OCI-LY7 (cell line): ENCODE measurements around the gene LIN7A. TPM values are rescaled to one million over a fixed set of nuclear protein-coding genes. Genes with fewer than 3 reads are reported as not detected.

Source experiments
- BruUV-seq: library from RNA; stranded (reverse); fragments of 400-500 nt; replicated peaks from 2 replicates; lab custom pipeline; 2021; lab: Mats Ljungman, UMichigan
- CTCF ChIA-PET: fragments of 300-600 bp; sonication (Branson Sonifier 250); formaldehyde crosslinking; loops from one replicate; lab custom pipeline; 2022; ENCODE audit warnings: antibody characterized with exemption; ENCODE audit not compliant: unreplicated experiment; lab: Charles Lee
- POLR2A ChIA-PET: fragments of 300-600 bp; sonication (Branson Sonifier 250); formaldehyde crosslinking; loops from one replicate; lab custom pipeline; 2022; ENCODE audit warnings: antibody characterized with exemption; lab: Charles Lee
- DNase-seq: peaks from one replicate; pipeline ENCODE4 v3.0.0-alpha.2; 2015; ENCODE audit warnings: low spot score
- H2AFZ ChIP-seq: fragments of 200-600 bp; sonication (generic), shearing (Covaris generic); 2 replicates; pipeline ENCODE4 v1.6.1; 2014; ENCODE audit warnings: mild to moderate bottlenecking, antibody characterized with exemption, low read length, moderate library complexity
- H3K27ac ChIP-seq: fragments of 200-600 bp; sonication (generic); 2 replicates; pipeline ENCODE4 v1.5.1; 2014; ENCODE audit warnings: mixed run types, low read depth, mild to moderate bottlenecking, moderate library complexity, low read length, inconsistent platforms; ENCODE audit not compliant: poor library complexity, severe bottlenecking
- H3K36me3 ChIP-seq: fragments of 200-600 bp; sonication (generic); 2 replicates; pipeline ENCODE4 v1.6.1; 2014; ENCODE audit warnings: mild to moderate bottlenecking, antibody characterized with exemption, low read length, moderate library complexity, mixed read lengths; ENCODE audit not compliant: insufficient read depth
- H3K4me1 ChIP-seq: fragments of 200-600 bp; sonication (generic); 2 replicates; pipeline ENCODE4 v1.5.1; 2014; ENCODE audit warnings: mild to moderate bottlenecking, low read length; ENCODE audit not compliant: insufficient read depth, poor library complexity, severe bottlenecking
- H3K4me2 ChIP-seq: fragments of 200-600 bp; sonication (generic); 2 replicates; pipeline ENCODE4 v1.6.1; 2014; ENCODE audit warnings: mild to moderate bottlenecking, low read length
- H3K4me3 ChIP-seq: fragments of 200-600 bp; sonication (generic); 2 replicates; pipeline ENCODE4 v1.5.1; 2014; ENCODE audit warnings: mild to moderate bottlenecking, low read depth, low read length; ENCODE audit not compliant: poor library complexity, severe bottlenecking
- H3K79me2 ChIP-seq: fragments of 200-600 bp; sonication (generic); 2 replicates; pipeline ENCODE4 v1.6.1; 2016; ENCODE audit warnings: low read depth, mild to moderate bottlenecking, low read length, moderate library complexity, mixed read lengths; ENCODE audit not compliant: insufficient read depth
- H3K9me2 ChIP-seq: fragments of 200-600 bp; sonication (generic); 2 replicates; pipeline ENCODE4 v1.6.1; 2016; ENCODE audit warnings: mild to moderate bottlenecking, low read length, mixed read lengths; ENCODE audit not compliant: insufficient read depth
- H3K9me3 ChIP-seq: fragments of 200-600 bp; sonication (generic); 2 replicates; pipeline ENCODE4 v1.6.1; 2014; ENCODE audit warnings: mild to moderate bottlenecking, mixed run types, low read length, mixed read lengths
- H4K20me1 ChIP-seq: fragments of 200-600 bp; sonication (generic); 2 replicates; pipeline ENCODE4 v1.6.1; 2014; ENCODE audit warnings: mild to moderate bottlenecking, antibody characterized with exemption, low read length, moderate library complexity, mixed read lengths; ENCODE audit not compliant: insufficient read depth
- EZH2phosphoT487 ChIP-seq: fragments of 200-600 bp; sonication (generic); IDR thresholded peaks from 2 replicates; pipeline ENCODE4 v1.6.1; 2018; ENCODE audit warnings: low read depth, borderline replicate concordance, mild to moderate bottlenecking, mixed run types, antibody characterized with exemption, low read length, moderate library complexity, mixed read lengths
- intact Hi-C: fragments of 100-400 bp; cut with micrococcal nuclease; formaldehyde crosslinking; loops from one replicate; pipeline ENCODE4 v1.10.0; 2022; ENCODE audit not compliant: unreplicated experiment
- total RNA-seq, 2 experiments: library from RNA; depleted of rRNA in 1 of 2; stranded (reverse); fragments of >200 nt in 1 of 2; shearing (Covaris generic) in 1 of 2; gene quantifications; 2 replicates each; pipeline ENCODE4 v1.2.3, GENCODE V29; 2014 to 2022
- TF ChIP-seq, protein P1 (sequence below): fragments of 200-600 bp; sonication (generic); conservative IDR thresholded peaks from 2 replicates; pipeline ENCODE4 v1.5.1; 2014; ENCODE audit warnings: mild to moderate bottlenecking, antibody characterized with exemption, low read length, moderate library complexity, mixed read lengths

Gene LIN7A
- total RNA-seq, 2 experiments from 2014 or later = 0.61 TPM; not detected in 1

DNA sequence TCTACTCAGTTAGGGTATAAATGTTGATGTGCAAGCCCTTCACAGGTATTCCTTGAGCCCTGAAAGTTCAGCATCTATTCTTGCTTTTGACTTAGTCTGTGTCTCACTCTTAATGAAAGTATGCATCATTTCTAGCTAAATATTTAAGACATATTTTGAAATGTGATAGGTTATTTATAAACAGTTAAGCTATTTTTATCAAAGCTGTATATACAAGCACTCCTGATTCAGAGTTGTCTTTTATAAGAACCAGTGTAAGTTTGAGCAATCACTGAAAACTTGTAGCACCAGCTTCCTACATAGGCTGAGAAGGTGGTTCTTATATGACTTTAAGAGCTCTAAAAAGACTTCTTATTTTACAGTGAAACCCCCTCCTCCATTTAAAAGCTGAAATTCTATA, 122.4 kb downstream of the LIN7A start:
- Histone ChIP-seq H3K9me3 (no peaks in the 10 kb centered on the region), H4K20me1 (no peaks in the 10 kb centered on the region), H3K27ac (peak overlapping the region; percentile 22), H3K4me3 (no peak overlapping the region), H3K9me2 (no peaks in the 10 kb centered on the region; the same call in 1 of the 2 replicates), H2AFZ (peak overlapping the region; percentile 74; the same call in 1 of the 2 replicates), H3K4me1 (peaks cover 54% of the 10 kb centered on the region), H3K4me2 (no peak overlapping the region), H3K79me2 (no peaks in the 10 kb centered on the region), H3K36me3 (no peaks in the 10 kb centered on the region)
- ChIA-PET POLR2A (interaction anchor here (0.8 to 4.6 kb wide), 3 partner anchors 8 to 89 kb away, joined by 4 to 20 read pairs (median 5); no protein-coding TSS in a partner anchor), CTCF (no interaction called here)
- BruUV-seq = no TSS peak
- intact Hi-C loops = no loop called here
- TF ChIP-seq EZH2phosphoT487 = no peak
- TF ChIP-seq, protein P1, sequence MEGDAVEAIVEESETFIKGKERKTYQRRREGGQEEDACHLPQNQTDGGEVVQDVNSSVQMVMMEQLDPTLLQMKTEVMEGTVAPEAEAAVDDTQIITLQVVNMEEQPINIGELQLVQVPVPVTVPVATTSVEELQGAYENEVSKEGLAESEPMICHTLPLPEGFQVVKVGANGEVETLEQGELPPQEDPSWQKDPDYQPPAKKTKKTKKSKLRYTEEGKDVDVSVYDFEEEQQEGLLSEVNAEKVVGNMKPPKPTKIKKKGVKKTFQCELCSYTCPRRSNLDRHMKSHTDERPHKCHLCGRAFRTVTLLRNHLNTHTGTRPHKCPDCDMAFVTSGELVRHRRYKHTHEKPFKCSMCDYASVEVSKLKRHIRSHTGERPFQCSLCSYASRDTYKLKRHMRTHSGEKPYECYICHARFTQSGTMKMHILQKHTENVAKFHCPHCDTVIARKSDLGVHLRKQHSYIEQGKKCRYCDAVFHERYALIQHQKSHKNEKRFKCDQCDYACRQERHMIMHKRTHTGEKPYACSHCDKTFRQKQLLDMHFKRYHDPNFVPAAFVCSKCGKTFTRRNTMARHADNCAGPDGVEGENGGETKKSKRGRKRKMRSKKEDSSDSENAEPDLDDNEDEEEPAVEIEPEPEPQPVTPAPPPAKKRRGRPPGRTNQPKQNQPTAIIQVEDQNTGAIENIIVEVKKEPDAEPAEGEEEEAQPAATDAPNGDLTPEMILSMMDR = no peak
- no peak for DNase-seq

DNA sequence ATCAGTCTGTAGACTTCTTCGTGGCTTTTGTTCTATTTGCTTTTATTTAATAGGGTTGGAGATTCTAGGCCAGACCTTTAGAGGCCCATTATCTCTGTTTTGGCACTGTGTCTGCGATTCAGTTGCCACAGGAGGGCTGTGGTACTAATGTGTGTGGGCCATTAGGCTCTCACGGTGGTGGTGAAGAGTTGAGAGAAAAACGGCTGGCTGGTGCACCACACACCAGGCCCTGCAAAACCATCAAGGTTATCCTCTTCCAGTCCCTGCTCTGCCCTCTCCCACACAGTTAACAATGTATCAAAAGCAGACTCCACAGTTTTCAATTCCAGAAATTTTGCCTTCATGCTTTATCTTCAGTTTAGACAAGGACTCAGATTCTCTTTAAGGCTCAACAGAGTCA, 123.3 kb downstream of the LIN7A start:
- POLR2A ChIA-PET = interaction anchor here (4.6 kb wide), 1 partner anchor 11 kb away, joined by 20 read pairs; no protein-coding TSS in a partner anchor
- peak overlapping the region; percentile 46; the same call in 1 of the 2 replicates for H3K4me2 ChIP-seq
- no peaks in the 10 kb centered on the region for H3K9me3 ChIP-seq
- intact Hi-C loops = no loop called here
- no peak for TF ChIP-seq EZH2phosphoT487
- TF ChIP-seq, protein P1 = no peak
- peak overlapping the region; percentile 11 for H3K27ac ChIP-seq
- H4K20me1 ChIP-seq = no peaks in the 10 kb centered on the region
- peak overlapping the region; percentile 74; the same call in 1 of the 2 replicates for H2AFZ ChIP-seq
- H3K4me1 ChIP-seq = peaks cover 50% of the 10 kb centered on the region
- no peak overlapping the region for H3K4me3 ChIP-seq
- H3K36me3 ChIP-seq = no peaks in the 10 kb centered on the region
- BruUV-seq = no TSS peak
- H3K9me2 ChIP-seq = no peaks in the 10 kb centered on the region; the same call in 1 of the 2 replicates
- CTCF ChIA-PET = no interaction called here
- DNase-seq = no peak
- no peaks in the 10 kb centered on the region for H3K79me2 ChIP-seq

DNA sequence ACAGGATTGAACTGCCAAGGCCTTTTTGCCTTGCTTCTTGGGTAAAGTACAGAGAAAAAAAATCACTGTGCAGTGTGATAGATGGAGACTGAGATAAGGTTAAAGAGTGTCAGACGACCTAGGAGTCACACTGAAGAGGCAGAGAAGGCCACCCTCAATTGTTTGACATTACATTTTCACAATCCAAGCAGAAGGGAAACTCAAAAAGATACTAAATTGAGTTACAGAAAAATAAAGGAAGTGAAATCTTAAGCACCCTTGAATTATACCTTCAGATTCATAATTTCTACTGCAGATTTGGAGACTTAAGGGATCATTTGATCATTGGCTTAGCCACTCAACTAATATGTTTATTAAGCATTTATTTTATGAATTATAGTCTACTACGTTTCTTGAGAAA, 123.9 kb downstream of the LIN7A start:
- POLR2A ChIA-PET = no interaction called here
- TF ChIP-seq, protein P1 = no peak
- no peak for TF ChIP-seq EZH2phosphoT487

More for the DNA sequence above, 123.9 kb downstream of the LIN7A start:
- intact Hi-C loops = no loop called here
- CTCF ChIA-PET = no interaction called here
- H3K79me2 ChIP-seq = no peaks in the 10 kb centered on the region
- no peaks in the 10 kb centered on the region; the same call in 1 of the 2 replicates for H3K9me2 ChIP-seq
- H3K36me3 ChIP-seq = no peaks in the 10 kb centered on the region
- H3K4me3 ChIP-seq = no peak overlapping the region
- H3K4me2 ChIP-seq = peak overlapping the region; percentile 46; the same call in 1 of the 2 replicates
- no peaks in the 10 kb centered on the region for H4K20me1 ChIP-seq
- peaks cover 43% of the 10 kb centered on the region for H3K4me1 ChIP-seq
- BruUV-seq = no TSS peak
- peak overlapping the region; percentile 74; the same call in 1 of the 2 replicates for H2AFZ ChIP-seq
- peak overlapping the region; percentile 59 for H3K27ac ChIP-seq
- DNase-seq = no peak
- H3K9me3 ChIP-seq = no peaks in the 10 kb centered on the region
